GM10266 (cell line): ENCODE measurements around the gene LHX6.

Experiments
- DNase-seq: peaks from one replicate; pipeline ENCODE4 v3.0.0; 2012; ENCODE audit errors: extremely low spot score
- TF ChIP-seq, protein P1 (sequence below): IDR thresholded peaks from 2 replicates; pipeline ENCODE4 v1.5.1; 2012; ENCODE audit warnings: mild to moderate bottlenecking, low read depth; ENCODE audit not compliant: control insufficient read depth, insufficient read depth; ENCODE audit errors: missing control alignments

The LHX6 gene

DNA sequence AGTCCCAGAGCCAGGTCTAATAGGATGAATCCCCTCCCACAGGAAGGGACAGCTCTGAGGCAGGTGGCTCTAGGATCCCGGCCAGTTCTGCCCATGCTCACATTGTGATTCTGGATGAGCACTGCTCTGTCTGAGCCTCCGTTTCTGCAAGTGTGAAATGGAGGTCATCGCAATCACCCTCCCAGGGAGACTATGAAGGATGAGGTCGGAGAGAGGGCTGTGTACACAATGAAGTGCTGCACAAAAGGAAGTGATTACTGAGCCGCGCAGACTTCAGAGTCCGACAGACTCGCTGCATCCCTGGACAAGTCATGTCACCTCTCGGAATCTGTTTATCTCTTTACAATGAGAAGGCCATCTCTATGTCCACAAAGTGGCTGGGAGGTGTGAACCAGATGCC lies 21.7 kb downstream of the LHX6 start:
- TF ChIP-seq, protein P1, sequence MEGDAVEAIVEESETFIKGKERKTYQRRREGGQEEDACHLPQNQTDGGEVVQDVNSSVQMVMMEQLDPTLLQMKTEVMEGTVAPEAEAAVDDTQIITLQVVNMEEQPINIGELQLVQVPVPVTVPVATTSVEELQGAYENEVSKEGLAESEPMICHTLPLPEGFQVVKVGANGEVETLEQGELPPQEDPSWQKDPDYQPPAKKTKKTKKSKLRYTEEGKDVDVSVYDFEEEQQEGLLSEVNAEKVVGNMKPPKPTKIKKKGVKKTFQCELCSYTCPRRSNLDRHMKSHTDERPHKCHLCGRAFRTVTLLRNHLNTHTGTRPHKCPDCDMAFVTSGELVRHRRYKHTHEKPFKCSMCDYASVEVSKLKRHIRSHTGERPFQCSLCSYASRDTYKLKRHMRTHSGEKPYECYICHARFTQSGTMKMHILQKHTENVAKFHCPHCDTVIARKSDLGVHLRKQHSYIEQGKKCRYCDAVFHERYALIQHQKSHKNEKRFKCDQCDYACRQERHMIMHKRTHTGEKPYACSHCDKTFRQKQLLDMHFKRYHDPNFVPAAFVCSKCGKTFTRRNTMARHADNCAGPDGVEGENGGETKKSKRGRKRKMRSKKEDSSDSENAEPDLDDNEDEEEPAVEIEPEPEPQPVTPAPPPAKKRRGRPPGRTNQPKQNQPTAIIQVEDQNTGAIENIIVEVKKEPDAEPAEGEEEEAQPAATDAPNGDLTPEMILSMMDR = no peak
- no peak for DNase-seq

DNA sequence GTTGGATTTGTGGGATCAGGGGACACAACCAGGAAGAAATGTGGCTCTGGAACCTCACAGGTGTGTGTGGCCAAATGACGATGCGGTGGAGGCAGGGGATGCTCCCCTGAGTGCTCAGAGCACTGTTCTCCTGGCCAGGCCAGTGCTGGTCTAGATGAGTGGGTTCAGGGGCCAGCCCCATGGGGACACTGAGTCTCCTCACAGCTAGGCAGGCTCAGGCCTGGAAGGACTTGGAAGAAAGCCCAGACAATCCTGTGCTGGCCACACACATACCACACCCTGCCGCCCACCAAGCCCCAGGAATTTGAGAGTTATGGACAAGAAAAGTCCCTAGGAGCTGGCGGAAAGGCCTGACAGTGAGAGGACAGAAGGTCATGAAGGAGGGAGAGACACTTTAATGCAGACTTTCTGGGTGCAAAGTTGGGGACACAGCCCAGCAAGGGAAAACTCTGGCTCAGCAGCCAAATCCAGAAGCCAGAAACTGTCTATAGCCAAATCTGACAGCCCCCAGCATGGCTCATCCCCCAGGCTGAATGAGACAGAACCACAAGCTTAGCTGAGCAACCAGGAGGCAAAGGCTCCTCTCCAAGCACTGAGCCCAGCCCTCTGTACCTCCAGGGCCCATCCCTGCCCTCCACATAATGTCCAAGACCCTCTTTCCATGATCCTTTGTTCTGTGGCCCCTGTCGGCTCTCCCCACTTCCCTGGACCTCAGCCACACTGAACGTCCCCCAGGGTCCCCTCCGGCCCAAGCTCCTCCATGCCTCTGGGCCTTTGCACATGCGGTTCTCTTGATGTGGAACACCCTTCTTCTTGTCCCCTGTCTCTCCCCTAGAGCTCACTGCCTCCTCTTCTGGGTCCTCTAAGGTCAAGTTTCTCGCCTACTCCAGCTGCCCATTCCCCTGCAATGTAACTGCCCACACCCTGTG lies 22.4 kb downstream of the LHX6 start:
- no peak for DNase-seq
- TF ChIP-seq, protein P1 = no peak

DNA sequence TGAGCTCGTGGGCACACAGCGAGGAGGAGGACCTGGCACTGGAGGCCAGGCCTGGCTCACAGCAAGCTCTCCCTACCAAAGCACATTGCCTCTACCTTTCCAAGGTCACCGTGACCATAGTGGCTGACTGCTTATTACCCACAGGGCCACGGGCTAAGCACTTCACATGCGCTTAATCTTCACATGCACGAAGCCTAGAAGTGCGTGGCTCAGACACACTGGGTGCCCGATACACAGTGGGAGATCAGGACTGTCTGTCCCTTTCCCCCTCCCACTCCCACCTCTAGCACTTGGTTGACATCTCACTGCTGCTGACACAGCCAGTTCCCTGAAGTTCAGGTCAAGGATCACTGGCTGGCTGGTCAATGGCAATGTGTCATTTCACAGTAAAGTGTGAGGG lies 23.6 kb downstream of the LHX6 start:
- TF ChIP-seq, protein P1 = no peak
- no peak for DNase-seq

DNA sequence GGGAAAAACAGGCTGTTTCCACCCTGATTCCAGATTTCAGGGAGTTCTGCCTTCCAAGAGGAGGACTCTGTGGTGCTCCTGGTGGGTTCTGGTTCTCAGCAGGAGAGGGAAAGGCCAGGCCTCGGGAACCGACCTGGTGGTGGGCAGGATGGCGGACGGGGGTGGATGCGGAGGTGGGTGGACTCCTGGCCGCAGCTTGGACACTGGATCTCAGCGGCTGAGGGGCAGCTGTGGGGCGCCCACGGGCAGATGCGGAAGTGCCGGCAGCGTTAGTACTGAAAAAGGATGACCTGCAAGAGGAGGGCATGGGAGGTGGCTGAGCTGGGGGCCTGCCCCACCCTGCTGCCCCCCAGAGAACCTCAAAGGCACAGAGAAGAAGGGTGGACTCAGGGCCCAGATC lies 24.3 kb downstream of the LHX6 start:
- DNase-seq = no peak
- TF ChIP-seq, protein P1 = no peak

DNA sequence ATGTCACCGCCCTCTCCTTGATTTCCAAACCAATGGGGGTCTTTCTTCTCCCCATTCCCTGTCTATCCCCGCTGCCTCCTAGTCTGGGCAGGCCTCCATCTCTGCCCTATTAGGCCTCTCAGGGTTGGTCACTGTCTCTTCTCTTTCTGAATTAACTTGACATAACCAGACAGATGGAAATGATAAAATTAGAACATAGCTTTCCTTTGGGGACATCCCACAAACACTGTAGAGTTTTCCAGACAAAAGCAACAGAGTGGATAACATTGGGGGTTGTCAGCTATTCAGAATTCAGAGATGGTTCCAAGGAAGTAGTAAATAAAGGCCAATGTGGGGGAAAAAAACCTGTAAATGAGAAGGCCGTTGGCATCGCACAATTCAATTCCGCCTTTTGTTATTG lies 24.7 kb downstream of the LHX6 start:
- DNase-seq = no peak

DNA sequence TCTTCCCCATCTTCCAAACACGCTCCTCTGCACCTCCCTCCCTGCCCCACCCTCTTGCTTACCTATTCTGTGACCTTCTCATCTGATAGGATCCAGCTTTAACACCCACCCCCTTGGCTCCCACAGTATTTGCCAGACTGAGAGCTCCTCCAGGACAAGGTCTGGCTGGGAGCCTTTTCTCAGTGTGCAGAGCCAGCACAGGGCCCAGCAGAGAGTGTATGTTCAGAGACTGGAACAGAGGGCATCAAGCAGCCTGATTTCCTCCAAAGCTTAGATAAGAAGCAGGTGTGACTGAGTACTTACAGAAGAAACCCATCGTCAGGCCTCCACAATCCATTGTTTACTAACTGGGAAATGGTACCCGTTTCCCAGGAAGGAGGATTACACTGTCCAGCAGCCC lies 26.6 kb downstream of the LHX6 start:
- no peak for DNase-seq
- TF ChIP-seq, protein P1 = no peak

More for the DNA sequence above, 24.7 kb downstream of the LHX6 start:
- TF ChIP-seq, protein P1 = no peak

DNA sequence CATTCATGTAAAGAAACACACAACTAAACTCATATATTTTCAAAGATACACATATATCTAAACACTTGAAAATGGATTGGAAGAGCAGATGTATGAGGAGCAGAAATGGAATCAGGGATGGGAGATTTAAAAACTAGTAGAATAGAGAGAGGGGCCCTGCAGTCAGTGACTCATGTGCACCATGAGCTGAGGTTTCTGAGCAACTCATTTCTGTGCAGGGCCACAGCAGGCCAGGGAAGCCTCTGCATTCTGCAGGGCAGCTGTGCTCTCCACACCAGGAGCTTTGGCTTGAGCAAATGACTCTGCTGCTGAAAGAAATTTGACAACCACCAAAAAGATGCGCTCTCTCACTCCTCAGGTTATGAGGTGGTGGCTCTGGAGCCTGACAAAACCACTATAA lies 27.1 kb downstream of the LHX6 start:
- no peak for DNase-seq
- TF ChIP-seq, protein P1 = no peak
